NCI-H2171 treated with DMSO at 0.1 percent for 48 hours (cell line): Measurements from ENCODE around the gene MEIS3.
"Not testable (repeated sequence)": the region's sequence is repeated elsewhere in the genome, so short reads cannot be mapped to it uniquely, and the experiment has no call there.

Experiments
- DNase-seq: peaks from one replicate; lab custom pipeline; 2025; lab: John Stamatoyannopoulos, UW

Gene MEIS3

DNA sequence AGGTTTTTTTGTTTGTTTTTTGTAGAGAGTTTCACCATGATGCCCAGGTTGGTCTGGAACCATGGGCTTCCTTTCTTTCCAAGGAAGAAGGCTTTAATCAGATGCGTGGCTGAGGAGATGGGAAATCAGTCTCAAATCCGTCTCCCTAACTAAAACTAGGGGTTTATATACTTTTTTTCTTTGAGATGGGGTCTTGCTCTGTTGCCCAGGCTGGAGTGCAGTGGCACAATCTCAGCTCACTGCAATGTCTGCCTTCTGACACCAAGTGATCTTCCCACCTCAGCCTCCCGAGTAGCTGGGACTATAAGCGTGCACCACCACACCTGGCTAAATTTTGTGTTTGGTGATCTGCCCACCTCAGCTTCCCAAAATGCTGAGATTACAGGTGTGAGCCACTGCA lies 34.8 kb downstream of the MEIS3 start:
- not testable (repeated sequence) for DNase-seq

DNA sequence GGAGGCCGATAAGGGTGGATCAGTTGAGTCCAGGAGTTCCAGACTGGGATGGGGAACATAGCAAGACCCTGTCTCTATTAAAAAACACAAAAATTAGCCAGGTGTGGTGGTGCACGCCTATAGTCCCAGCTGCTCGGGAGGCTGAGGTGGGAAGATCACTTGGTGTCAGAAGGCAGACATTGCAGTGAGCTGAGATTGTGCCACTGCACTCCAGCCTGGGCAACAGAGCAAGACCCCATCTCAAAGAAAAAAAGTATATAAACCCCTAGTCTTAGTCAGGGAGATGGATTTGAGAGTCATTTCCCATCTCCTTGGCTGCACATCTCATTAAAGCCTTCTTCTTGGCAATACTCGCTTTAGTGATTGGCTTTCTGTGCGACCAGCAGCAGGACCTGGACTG lies 35.4 kb downstream of the MEIS3 start:
- not testable (repeated sequence) for DNase-seq

DNA sequence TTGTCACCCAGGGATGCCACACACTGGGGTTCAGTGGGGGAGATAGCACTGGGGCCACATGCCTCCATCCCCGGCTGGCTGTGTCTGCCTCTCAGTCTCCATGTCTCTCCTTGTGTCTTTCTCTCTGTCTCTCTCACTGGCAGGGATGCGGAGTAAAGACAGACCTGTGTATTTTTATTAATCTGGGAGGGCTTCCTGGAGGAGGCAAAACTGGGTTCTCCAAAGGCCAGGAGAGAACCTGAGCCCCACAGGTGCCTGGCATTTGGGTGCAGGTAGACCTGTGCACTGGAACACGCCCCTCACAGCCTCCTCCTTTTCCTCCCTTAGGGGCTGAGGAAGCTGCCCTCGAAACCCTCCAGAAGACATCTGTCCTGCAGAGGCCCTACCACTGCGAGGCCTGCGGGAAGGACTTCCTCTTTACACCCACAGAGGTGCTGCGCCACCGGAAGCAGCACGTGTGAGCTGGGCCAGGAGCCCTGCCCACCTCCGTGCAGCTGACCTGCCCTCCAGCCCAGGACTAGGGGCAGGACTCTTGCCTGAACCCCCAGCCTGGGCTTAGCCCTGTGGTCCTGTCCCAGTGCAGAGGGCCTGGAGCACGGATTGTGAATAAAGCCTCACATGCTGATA lies 37.6 kb downstream of the MEIS3 start:
- no peak for DNase-seq

DNA sequence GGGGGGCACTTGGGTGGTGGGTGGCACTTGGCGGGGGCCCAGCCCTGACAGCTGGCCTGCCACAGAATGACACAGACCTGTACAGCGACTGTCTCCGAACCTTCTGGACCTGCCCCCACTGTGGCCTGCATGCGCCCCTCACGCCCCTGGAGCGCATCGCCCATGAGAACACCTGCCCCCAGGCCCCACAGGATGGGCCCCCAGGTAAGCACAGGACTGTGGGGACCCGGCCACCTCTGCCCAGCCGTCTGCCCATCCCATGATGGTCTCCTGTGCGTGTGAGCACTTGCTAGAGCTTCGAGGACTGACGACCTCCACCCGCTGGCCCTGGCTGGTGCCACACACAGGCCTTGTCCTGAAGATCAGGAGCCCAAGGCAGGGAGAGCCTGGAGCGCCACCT lies 38.2 kb downstream of the MEIS3 start:
- DNase-seq: no peak

DNA sequence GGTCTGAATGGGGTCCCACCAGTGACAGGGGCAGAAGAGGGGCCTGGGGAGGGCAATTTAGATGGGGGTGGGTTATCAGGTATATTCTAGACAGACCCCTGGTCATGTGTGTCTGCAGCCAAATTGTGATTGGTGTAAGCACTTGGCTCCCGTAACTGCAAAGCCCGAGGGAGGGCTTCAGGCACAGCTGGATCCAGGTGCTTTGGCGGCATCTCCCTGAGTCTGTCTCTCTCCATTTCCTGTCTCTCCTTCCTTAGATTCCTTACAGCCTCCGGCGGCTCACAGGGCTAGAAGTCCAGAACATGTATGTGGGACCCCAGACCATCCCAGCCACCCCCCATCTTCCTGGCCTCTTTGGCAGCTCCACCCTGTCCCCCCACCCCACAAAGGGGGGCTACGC lies 38.8 kb downstream of the MEIS3 start:
- DNase-seq: no peak

DNA sequence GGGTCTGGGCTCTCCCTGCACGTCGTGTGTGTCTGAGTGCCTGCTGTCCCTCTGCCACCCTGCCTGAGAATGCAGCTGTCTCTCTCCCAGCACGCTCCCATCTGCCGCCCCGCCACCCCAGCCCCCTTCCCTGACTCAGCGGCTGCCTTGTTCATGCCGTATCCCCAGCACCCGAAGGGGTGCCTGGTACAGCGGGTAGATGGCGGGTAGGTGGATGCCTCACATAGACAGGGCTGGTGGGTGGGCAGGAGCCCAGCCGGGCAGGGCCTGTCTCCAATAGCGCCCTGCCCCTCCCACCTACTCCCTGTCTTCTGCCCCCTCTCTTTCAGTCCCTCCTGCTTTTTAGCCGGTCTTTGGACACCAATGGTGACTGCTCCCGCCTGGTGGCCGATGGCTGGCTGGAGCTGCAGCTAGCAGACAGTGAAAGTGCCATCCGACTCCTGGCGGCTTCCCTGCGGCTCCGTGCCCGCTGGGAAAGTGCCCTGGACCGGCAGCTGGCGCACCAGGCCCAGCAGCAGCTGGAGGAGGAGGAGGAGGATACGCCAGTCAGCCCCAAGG lies 39.9 kb downstream of the MEIS3 start:
- peak; percentile 84 for DNase-seq

DNA sequence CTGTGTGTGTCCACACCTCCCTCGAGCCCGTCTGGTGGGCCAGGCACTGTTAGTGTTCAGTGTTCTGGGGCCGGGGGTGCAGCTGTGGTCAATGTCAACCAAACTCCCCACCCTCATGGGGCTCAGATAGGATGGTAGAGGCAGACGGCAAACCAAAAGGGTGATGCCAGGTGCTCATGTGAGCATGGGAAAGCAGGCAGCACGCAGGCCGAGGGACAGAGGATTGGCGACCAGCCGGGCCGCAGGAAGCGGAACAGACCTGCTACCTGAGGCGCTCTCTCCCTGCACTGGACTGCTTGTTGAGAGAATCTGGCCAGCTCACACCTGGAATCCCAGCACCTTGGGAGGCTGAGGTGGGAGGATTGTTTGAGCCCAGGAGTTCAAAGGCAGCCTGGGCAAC lies 41.1 kb downstream of the MEIS3 start:
- DNase-seq: no peak

DNA sequence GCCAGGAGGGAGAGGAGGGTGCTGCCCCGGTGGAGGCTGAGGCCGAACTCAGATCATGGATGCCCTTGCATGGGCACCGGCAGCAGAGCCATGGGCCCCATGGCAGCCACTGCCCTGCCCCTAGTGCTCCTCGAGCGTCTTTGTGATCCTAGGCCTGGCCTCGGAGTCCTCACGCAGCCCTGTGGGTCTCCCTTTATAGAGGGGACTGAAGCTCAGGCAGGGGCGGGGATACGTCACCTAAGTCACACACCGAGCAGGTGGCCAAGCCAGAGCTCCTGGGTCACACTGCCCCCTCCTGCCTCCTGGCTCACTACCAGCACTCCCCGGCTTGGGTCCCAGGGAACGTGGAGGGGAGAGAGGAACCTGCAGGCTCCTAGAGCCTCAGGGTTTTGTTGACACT lies 41.5 kb downstream of the MEIS3 start:
- peak; percentile 15 for DNase-seq

DNA sequence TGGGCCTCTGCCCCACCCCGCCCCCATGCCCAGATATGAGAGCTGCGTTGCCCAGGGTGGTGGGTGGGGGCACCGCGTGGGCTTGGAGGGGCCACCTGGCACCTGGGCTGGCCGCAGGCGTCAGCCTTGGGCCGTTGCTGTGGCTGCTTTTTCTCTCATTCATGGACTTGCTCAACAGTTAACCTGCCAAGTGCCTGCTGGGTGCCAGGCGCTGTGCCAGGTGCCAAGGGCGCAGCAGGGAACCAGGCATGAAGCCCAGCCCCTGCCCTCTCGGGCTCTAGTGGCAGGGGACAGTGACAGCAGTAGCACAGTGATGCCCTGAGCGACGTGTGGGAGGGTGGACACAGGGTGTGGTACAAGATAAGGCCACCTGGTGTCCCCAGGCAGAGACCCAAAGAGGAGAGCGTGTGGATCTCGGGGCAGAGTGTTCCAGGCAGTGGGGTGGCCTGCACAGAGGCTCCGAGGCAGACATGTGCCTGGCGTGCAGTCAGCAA lies 42.1 kb downstream of the MEIS3 start:
- no peak for DNase-seq

DNA sequence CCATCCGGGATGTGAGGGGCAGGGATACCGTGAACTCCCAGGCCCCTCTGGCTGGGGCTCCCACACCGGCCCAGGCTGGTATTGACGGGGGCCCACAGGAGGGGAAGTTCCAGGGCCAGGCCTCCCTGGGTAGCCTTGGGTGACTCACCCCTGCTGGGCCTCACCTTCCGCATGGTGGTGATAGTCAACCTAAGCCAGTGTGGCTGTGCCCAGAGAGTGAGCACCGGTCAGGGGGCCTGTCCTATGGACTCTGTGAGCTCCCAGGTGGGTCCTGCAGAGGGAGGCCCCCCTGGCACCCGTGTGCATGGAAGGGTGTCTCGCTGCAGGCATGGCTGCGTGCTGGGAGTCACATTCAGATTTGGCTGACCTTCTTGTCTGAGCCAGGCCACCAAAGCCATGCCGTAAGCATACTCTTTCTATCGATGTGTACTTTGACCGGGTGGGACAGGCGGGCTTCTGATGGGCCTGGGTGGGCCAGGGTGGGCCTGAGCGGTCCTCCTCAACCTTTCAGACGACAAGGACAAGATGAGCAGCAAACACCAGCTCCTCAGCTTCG lies 42.7 kb downstream of the MEIS3 start:
- DNase-seq: no peak

DNA sequence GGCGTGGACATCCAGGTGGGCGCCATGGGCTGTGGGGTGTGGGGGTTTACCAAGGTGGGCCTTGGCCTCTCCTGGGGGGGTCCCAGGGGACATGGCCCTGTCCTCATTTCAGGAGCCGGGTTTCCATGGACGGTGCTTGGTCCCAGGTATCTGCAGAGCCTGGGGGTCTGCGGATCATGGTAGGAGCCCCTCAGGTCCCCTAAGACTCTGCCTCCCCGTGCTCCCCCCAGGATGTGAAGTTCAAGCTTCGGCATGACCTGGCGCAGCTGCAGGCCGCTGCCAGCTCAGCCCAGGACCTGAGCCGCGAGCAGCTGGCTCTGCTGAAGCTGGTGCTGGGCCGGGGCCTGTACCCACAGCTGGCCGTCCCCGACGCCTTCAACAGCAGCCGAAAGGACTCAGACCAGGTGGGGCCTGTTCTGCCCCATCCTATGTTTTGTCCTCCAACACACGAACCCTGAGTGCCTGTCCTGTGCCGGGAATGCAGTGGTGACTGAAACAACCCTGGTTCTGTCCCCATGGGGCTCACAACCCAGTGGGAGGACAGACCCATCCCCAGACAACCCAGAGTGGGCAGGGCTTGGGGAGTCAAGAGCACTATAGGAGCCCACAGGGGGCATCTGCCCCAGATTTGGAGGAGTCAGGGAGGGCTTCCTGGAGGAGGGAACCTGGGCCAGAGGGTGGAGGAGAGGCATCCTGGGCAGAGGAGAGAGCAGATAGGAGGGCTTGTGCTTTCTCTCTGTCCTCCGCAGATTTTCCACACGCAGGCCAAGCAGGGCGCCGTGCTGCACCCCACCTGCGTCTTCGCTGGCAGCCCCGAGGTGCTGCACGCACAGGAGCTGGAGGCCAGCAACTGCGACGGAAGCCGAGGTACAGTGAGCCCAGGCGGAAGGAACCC lies 43.4 kb downstream of the MEIS3 start:
- DNase-seq: no peak

DNA sequence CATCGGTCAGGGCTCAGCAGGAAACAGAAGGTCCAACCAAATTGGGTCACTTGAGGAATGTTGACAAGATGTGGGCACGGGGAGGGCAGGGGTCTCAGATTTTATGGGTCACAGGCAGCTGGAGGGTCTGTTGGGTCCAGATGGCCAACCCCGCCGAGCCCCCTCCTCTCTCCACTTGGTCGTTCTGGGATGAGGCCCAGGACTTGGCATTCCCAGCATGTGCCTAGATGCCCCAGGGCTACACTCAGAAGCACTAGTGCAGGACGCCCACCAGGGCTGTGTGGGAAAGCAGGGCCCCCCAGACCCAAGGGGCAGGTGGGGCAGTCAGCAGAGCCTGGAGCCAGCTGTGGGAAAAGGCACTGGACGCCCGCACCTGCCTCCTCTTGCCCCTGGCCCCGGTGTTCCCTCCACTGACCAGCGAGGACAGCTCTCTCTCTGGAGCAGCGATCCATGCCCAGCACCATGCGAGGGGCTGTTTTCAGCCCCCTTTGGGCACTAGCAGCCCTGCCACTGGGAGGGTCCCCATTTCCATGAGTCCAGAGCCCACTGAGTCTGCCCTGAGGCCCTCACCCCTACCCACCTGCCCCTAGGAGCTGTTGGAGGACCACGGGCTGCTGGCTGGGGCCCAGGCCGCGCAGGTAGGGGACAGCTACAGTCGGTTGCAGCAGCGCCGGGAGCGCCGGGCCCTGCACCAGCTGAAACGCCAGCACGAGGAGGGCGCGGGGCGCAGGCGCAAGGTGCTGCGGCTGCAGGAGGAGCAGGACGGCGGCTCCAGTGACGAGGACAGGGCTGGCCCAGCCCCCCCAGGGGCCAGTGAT lies 44.2 kb downstream of the MEIS3 start:
- no peak for DNase-seq

DNA sequence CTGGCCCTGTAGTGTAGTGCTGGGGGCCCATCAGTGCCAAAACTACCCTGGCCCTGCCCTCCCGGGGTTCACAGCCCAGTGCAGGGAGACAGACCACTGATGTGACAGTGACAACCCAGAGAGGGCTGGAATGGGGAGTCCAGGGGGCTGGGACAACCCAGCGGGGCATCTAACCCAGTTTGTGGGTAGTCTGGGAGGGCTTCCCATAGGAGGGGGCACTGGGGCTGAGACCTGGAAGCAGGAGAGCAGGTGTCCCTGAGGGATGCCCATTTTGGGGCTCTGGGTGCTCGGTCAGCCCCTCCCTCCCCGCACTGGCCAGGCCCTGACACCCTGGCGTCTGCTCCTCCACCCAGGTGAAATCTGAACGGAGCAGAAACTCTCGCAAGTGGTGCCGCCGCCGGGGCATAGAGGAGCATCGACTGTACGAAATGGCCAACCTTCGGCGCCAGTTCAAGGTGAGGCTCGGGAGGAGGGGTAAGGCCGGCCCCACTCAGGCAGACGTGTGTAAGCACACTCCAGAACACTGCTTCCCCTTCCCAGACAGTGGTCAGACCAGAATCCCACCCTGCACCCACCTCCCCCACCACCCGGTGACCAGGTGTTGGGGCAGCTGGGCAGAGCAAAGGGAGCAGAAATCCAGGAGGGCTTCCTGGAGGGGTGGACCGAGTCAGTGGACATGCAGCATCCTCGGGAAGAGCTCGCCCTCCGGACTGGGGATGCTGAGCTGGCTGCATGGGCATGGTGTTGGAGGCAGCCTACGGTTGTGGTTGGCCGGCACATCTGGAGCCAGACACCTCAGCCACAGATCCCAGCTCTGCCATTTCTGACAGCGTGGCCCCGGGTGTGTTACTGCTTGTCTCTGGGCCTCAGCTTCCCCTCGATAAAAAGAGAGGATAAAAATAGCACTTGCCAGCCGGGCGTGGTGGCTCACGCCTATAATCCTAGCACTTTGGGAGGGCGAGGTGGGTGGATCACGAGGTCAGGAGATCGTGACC lies 45.8 kb downstream of the MEIS3 start:
- DNase-seq: no peak

DNA sequence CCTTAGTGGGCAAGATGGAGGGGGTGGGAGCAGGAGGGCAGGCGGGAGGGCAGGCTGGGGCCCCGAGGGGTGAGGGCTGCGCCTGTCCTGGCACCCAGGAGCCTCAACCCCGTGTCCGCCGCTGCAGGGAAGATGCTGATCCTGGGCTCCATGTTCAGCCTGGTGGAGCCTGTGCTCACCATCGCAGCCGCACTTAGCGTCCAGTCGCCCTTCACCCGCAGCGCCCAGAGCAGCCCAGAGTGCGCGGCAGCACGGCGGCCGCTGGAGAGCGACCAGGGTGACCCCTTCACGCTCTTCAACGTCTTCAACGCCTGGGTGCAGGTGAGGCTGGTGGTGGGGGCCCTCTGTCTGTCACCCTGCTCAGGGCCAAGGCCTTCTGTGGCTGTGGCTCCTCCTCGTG lies 46.7 kb downstream of the MEIS3 start:
- no peak for DNase-seq

DNA sequence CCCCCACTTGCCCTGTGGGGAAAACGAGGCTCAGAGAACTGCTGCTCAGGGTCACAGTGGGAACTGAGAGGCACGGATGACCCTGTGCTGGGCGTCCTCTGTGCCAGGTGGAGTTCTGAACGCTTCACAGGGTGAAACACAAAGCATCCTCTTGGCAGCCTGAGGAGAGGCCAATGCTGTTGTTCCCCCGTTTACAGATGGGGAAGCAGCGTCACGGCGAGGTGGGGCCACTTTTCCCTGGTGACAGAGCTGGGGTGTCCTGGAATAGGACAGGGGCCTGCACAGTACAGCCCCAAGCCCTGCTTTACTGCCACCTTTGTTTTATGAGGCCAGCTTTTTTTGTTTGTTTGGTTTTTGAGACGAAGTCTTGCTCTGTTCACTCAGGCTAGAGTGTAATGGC lies 48.1 kb downstream of the MEIS3 start:
- DNase-seq: no peak

DNA sequence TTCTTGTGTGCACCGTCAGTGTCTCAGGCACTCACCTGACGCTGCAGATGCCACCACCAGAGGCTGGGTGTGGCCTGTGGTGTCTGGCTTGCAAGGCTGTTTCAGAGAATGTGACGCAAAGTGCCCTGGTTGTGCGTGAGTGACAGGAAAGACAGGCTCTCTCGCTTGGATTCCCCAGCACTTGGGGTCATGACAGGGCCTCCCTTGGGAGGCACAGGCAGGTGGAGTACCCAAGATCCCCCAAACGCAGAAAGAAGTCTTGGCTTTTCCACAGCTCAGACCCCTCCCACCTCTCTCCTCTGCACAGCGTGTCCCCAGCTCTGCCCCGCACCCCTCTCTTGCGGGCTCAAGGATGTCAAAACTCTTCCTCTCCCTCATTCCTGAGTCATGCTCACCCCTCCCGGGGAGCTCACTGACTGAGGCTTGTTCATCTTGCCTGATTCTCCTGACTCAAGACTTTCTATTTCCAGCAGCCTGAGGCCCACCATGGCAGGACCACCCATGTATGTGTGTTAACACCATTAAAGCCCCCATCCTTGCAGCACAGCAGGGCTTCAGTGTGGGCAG lies 49.2 kb downstream of the MEIS3 start:
- no peak for DNase-seq

DNA sequence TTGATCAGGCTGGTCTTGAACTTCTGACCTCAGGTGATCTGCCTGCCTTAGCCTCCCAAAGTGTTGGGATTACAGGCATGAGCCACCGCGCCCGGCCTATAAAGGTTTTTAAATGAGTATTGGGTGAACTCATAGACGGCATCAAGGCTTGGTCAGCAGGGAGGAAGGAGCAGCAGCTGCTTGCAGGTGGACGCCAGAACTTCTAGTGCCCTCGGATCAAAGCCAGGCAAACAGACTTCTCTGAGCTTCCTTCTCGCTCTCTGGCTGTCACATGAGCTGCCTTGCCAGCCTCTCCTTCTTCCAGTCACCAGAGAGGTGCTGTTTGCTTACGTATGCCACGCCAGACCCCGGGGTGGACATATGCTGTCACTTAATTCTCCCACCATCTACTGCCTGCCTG lies 53.9 kb downstream of the MEIS3 start:
- DNase-seq: not testable (repeated sequence)

DNA sequence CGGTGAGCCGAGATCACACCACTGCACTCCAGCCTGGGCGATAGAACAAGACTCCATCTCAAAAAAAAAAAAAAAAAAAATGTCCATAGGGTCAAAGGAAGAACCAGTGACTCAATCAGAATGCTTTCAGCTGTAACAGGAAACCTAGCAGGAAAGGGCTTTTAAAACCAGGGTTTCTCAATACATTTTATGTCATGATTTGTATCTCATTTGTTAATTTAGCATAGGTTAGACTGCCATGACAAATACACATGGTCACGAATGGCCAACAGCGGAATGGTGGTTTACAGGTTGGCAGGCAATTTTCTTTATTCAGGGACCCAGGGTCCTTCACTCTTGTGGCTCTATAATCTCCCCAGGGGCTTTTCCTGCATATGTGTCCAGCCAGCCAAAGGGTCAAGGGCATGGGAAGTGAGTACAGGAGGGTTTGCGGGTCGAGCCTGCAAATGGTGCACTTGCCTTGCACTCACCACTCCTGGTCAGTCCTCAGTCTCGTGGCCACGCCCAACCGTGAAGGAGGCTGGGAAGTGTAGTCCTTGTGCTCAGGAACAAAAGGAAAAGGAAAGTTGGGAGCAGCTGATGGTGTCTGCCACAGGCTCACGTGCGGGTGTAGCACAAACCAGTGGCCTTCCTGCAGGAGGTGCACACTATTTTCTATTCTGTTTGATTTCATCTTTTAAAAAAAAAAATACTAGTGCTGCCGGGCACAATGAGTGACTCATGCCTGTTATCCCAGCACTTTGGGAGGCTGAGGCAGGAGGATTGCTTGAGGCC lies 55.4 kb downstream of the MEIS3 start:
- DNase-seq: no peak

DNA sequence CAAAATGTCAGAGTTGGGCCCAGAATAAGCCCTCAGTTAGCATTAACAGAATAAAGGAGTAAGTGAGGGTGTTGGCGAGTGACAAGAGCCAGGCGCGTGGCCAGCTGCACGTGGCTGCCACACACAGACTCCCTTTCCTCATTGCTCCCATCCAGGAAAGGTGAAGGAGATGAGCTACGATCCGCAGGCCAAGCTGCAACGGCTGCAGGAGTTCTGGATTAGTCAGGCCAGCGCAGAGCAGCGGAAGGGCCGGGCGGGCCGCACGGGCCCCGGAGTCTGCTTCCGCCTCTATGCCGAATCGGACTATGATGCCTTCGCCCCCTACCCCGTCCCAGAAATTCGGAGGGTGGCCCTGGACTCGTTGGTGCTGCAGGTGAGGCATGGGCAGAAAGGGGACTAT lies 57.0 kb downstream of the MEIS3 start:
- no peak for DNase-seq

DNA sequence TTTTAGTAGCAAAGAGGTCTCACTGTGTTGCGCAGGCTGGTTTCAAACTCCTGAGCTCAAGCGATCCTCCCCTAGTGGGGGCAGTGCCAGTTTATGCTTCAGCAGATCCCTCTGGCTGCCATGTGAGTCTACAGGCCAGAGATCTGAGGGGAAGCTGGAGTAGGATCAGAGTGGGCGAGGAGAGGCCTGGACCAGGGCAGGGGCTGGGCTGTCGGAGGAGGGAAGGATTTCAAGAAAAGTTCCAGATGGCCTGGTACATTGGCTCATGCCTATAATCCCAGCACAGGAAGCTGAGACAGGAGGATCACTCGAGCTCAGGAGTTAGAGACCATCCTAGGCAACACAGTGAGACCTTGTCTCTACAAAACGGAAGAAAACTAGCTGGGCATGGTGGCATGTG lies 60.4 kb downstream of the MEIS3 start:
- DNase-seq: no peak
